GM23338 (cell line): ENCODE results near the gene DSE. TPM values are rescaled to one million over a fixed set of nuclear protein-coding genes. Genes with fewer than 3 reads are reported as not detected.

Experiments used
- ATAC-seq: fragments of 200-7000 bp; cut with Tn5 transposase; 3 replicates; pipeline ENCODE4 v1.9.1; 2020
- DNase-seq: peaks from one replicate; pipeline ENCODE4 v3.0.0-alpha.2; 2015; ENCODE audit warnings: low spot score
- H2AFZ ChIP-seq: fragments of 200-600 bp; sonication (generic); 2 replicates; pipeline ENCODE4 v1.8.0; 2016; ENCODE audit warnings: antibody characterized with exemption, mild to moderate bottlenecking, moderate library complexity
- H3F3A ChIP-seq: fragments of 200-600 bp; sonication (generic); replicated peaks from 2 replicates; pipeline ENCODE4 v1.8.0; 2017; ENCODE audit warnings: antibody characterized with exemption, mixed run types, low read depth
- H3K27ac ChIP-seq: fragments of 200-600 bp; sonication (generic); 2 replicates; pipeline ENCODE4 v1.6.1; 2016; ENCODE audit warnings: low read depth
- H3K27me3 ChIP-seq: fragments of 200-600 bp; sonication (generic); 2 replicates; pipeline ENCODE4 v1.8.0; 2016; ENCODE audit warnings: mild to moderate bottlenecking, mixed run types, moderate library complexity; ENCODE audit not compliant: insufficient read depth
- H3K36me3 ChIP-seq: fragments of 200-600 bp; sonication (generic); 2 replicates; pipeline ENCODE4 v1.8.0; 2016; ENCODE audit warnings: mild to moderate bottlenecking; ENCODE audit not compliant: insufficient read depth
- H3K4me1 ChIP-seq: fragments of 200-600 bp; sonication (generic); 2 replicates; pipeline ENCODE4 v1.8.0; 2016; ENCODE audit warnings: mild to moderate bottlenecking, moderate library complexity; ENCODE audit not compliant: insufficient read depth
- H3K4me2 ChIP-seq: fragments of 200-600 bp; sonication (generic); 2 replicates; pipeline ENCODE4 v1.7.1; 2017; ENCODE audit warnings: mixed run types
- H3K4me3 ChIP-seq: fragments of 200-600 bp; sonication (generic); 2 replicates; pipeline ENCODE4 v1.6.1; 2016; ENCODE audit warnings: mixed run types
- H3K79me2 ChIP-seq: fragments of 200-600 bp; sonication (generic); replicated peaks from 2 replicates; pipeline ENCODE4 v1.8.0; 2017; ENCODE audit warnings: mild to moderate bottlenecking; ENCODE audit not compliant: insufficient read depth
- H3K9me2 ChIP-seq: fragments of 200-600 bp; sonication (generic); 2 replicates; pipeline ENCODE4 v1.8.0; 2017; ENCODE audit not compliant: insufficient read depth
- H4K20me1 ChIP-seq: fragments of 200-600 bp; sonication (generic); replicated peaks from 2 replicates; pipeline ENCODE4 v1.8.0; 2017; ENCODE audit warnings: mild to moderate bottlenecking; ENCODE audit not compliant: insufficient read depth
- H3K27ac Mint-ChIP-seq: 2 replicates; pipeline ENCODE4 v1.8.0; 2020; ENCODE audit warnings: inconsistent platforms, mild to moderate bottlenecking, moderate library complexity, mixed read lengths
- H3K27me3 Mint-ChIP-seq: 3 replicates; pipeline ENCODE4 v1.8.0; 2022; ENCODE audit warnings: low read depth, mild to moderate bottlenecking, moderate library complexity, mixed read lengths, inconsistent platforms; ENCODE audit not compliant: insufficient read depth, poor library complexity
- H3K36me3 Mint-ChIP-seq: 3 replicates; pipeline ENCODE4 v1.8.0; 2021; ENCODE audit warnings: low read depth, mild to moderate bottlenecking, inconsistent platforms, moderate library complexity, mixed read lengths
- H3K4me1 Mint-ChIP-seq: 3 replicates; pipeline ENCODE4 v1.8.0; 2020; ENCODE audit warnings: mild to moderate bottlenecking, inconsistent platforms, mixed read lengths
- H3K4me3 Mint-ChIP-seq: 3 replicates; pipeline ENCODE4 v1.8.0; 2021; ENCODE audit warnings: moderate library complexity, mild to moderate bottlenecking, inconsistent platforms, mixed read lengths
- H3K9me3 Mint-ChIP-seq: 3 replicates; pipeline ENCODE4 v1.8.0; 2020; ENCODE audit warnings: moderate library complexity, mild to moderate bottlenecking, inconsistent platforms, mixed read lengths
- CREB1 ChIP-seq: fragments of 250-450 bp; sonication (Bioruptor Pico); IDR thresholded peaks from 2 replicates; pipeline ENCODE4 v1.5.0; 2020; ENCODE audit warnings: low read depth, mild to moderate bottlenecking, moderate library complexity
- EZH2 ChIP-seq: fragments of 200-600 bp; sonication (generic); IDR thresholded peaks from one replicate; pipeline ENCODE4 v1.8.0; 2017; ENCODE audit warnings: antibody characterized with exemption, mild to moderate bottlenecking, low read depth; ENCODE audit not compliant: unreplicated experiment
- NANOG ChIP-seq: IDR thresholded peaks from 2 replicates; pipeline ENCODE4 v1.6.1; 2016; ENCODE audit warnings: antibody characterized with exemption, borderline replicate concordance
- ZNF114 ChIP-seq: fragments of 250-450 bp; sonication (Bioruptor Pico); IDR thresholded peaks from 2 replicates; pipeline ENCODE4 v1.5.0; 2020; ENCODE audit warnings: mild to moderate bottlenecking, moderate library complexity
- polyA plus RNA-seq: library from polyadenylated mRNA; unstranded; fragments of >200 nt; fragmentation: Nextera tagmentation; extraction: Ambion mirVana; gene quantifications from 2 replicates; pipeline ENCODE4 v1.2.1, GENCODE V29; 2016
- total RNA-seq: library from RNA; depleted of rRNA; stranded (reverse); fragments of >200 nt; shearing (Covaris generic); gene quantifications from 2 replicates; pipeline ENCODE4 v1.2.3, GENCODE V29; 2014
- TF ChIP-seq, protein P1 (sequence below): IDR thresholded peaks from 2 replicates; pipeline ENCODE4 v1.6.1; 2016; ENCODE audit warnings: antibody characterized with exemption
- TF ChIP-seq, protein P2 (sequence below): IDR thresholded peaks from one replicate; pipeline ENCODE4 v1.6.1; 2018; ENCODE audit warnings: antibody characterized with exemption; ENCODE audit not compliant: unreplicated experiment
- TF ChIP-seq, protein P3 (sequence below), 2 experiments: fragments of 200-600 bp in 1 of 2; sonication (generic) in 1 of 2; conservative IDR thresholded peaks; 2 replicates each; pipeline versions ENCODE4 v1.5.1 to v1.6.1; 2016 to 2017; ENCODE audit warnings: antibody characterized with exemption in 2 of 2, low read depth in 2 of 2, mild to moderate bottlenecking in 2 of 2, moderate library complexity in 1 of 2

The DSE gene
- total and polyA plus RNA-seq, 2 experiments from 2014 or later = 18.8 to 45.2 TPM

DNA sequence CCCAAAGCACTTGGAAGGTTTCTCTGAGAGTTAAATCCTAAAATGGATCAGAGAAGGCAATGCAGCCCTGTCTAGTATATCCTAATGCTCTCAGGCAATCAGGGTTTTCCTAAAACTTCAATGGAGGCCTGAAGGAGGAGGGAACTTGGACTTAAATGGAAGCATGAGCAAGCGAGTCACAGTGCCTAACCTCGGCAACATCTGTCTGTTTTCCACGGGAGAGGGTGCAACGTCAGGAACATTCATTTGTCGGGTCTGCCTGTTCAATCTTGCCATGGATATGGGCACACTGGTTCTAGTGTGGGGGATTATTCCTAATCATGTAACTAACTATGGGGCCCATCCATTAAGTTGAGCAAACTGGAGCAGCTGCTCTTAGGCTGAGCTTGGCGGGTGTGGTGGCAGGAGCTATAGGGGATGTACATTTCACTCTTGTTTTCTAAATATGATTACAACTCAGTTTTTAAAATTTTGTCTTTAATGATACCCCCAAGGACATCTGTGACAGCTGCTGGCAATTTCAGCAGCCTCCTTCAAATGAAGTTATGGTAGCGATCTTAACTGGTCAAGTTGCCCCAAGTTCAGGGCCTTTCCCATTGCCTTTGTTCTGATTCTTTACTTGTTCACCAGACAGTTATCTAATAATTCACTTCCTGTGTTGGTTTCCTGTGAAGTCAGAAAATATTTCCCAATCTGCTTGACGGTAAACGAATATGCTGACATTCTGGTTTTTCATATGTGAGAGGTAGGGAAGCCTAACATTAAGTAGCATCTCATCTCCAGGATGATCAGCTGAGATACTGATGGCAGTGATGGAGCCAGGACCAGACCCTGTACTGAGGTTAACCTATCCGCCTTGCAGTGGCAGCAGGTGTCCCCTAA lies 21.6 kb downstream of the DSE start (continued):
- TF ChIP-seq, protein P1, sequence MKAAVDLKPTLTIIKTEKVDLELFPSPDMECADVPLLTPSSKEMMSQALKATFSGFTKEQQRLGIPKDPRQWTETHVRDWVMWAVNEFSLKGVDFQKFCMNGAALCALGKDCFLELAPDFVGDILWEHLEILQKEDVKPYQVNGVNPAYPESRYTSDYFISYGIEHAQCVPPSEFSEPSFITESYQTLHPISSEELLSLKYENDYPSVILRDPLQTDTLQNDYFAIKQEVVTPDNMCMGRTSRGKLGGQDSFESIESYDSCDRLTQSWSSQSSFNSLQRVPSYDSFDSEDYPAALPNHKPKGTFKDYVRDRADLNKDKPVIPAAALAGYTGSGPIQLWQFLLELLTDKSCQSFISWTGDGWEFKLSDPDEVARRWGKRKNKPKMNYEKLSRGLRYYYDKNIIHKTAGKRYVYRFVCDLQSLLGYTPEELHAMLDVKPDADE = no peak
- TF ChIP-seq NANOG = no peak
- TF ChIP-seq, protein P2, sequence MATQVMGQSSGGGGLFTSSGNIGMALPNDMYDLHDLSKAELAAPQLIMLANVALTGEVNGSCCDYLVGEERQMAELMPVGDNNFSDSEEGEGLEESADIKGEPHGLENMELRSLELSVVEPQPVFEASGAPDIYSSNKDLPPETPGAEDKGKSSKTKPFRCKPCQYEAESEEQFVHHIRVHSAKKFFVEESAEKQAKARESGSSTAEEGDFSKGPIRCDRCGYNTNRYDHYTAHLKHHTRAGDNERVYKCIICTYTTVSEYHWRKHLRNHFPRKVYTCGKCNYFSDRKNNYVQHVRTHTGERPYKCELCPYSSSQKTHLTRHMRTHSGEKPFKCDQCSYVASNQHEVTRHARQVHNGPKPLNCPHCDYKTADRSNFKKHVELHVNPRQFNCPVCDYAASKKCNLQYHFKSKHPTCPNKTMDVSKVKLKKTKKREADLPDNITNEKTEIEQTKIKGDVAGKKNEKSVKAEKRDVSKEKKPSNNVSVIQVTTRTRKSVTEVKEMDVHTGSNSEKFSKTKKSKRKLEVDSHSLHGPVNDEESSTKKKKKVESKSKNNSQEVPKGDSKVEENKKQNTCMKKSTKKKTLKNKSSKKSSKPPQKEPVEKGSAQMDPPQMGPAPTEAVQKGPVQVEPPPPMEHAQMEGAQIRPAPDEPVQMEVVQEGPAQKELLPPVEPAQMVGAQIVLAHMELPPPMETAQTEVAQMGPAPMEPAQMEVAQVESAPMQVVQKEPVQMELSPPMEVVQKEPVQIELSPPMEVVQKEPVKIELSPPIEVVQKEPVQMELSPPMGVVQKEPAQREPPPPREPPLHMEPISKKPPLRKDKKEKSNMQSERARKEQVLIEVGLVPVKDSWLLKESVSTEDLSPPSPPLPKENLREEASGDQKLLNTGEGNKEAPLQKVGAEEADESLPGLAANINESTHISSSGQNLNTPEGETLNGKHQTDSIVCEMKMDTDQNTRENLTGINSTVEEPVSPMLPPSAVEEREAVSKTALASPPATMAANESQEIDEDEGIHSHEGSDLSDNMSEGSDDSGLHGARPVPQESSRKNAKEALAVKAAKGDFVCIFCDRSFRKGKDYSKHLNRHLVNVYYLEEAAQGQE = no peak
- TF ChIP-seq, protein P3, sequence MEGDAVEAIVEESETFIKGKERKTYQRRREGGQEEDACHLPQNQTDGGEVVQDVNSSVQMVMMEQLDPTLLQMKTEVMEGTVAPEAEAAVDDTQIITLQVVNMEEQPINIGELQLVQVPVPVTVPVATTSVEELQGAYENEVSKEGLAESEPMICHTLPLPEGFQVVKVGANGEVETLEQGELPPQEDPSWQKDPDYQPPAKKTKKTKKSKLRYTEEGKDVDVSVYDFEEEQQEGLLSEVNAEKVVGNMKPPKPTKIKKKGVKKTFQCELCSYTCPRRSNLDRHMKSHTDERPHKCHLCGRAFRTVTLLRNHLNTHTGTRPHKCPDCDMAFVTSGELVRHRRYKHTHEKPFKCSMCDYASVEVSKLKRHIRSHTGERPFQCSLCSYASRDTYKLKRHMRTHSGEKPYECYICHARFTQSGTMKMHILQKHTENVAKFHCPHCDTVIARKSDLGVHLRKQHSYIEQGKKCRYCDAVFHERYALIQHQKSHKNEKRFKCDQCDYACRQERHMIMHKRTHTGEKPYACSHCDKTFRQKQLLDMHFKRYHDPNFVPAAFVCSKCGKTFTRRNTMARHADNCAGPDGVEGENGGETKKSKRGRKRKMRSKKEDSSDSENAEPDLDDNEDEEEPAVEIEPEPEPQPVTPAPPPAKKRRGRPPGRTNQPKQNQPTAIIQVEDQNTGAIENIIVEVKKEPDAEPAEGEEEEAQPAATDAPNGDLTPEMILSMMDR (conservative IDR thresholded peaks at IDR 0.05; ENCODE audit: low read depth in 2 of 2) = no peak
- TF ChIP-seq CREB1 (CRISPR knock-in tag) = no peak

GRCh38 chr6:116393430-116393829 lies 22.7 kb downstream of the DSE start:
- DNase-seq (no peak), ATAC-seq (no peak)
- Histone ChIP-seq H3K4me1 (peaks cover 12% of the 10 kb centered on the region), H2AFZ (no peak overlapping the region), H3K36me3 (no peaks in the 10 kb centered on the region), H3K4me2 (no peak overlapping the region), H3K27me3 (no peaks in the 10 kb centered on the region), H4K20me1 (peaks cover 3% of the 10 kb centered on the region), H3K4me3 (no peak overlapping the region), H3F3A (no peaks in the 10 kb centered on the region), H3K79me2 (peaks cover 90% of the 10 kb centered on the region), H3K9me2 (no peaks in the 10 kb centered on the region), H3K27ac (no peak overlapping the region)
- Mint-ChIP-seq H3K27me3 (no peaks in the 10 kb centered on the region), H3K27ac (no peak overlapping the region), H3K4me1 (peaks cover 18% of the 10 kb centered on the region), H3K4me3 (no peak overlapping the region), H3K36me3 (peaks cover 5% of the 10 kb centered on the region; the same call in 1 of the 3 replicates), H3K9me3 (no peaks in the 10 kb centered on the region)
- no peak for TF ChIP-seq EZH2
- TF ChIP-seq ZNF114 (CRISPR knock-in tag) = no peak
- TF ChIP-seq, protein P3 (conservative IDR thresholded peaks at IDR 0.05; ENCODE audit: low read depth in 2 of 2) = peak; percentile 36 to 48
- TF ChIP-seq, protein P2 = no peak
- TF ChIP-seq CREB1 (CRISPR knock-in tag) = no peak
